ENCODE results near the gene TRIM8.

TRIM8 gene

GRCh38 chr10:102701796-102702195 lies 57.5 kb downstream of the TRIM8 start:
- H3K4me3 ChIP-seq (ENCODE audit: low read length): no peak overlapping the region
- H3K27me3 ChIP-seq (ENCODE audit: insufficient read depth, low read length): no peaks in the 10 kb centered on the region
- peaks cover under 1% of the 10 kb centered on the region for H3K9me3 ChIP-seq (ENCODE audit: low read length)
- H3K36me3 ChIP-seq (ENCODE audit: insufficient read depth, low read length): peaks cover 35% of the 10 kb centered on the region
- H2AFZ ChIP-seq (ENCODE audit: low read depth, low read length): no peak overlapping the region
- no peaks in the 10 kb centered on the region for H3K4me1 ChIP-seq (ENCODE audit: insufficient read depth, low read length)

- Histone ChIP-seq H3K4me3 (ENCODE audit: low read length) (no peak overlapping the region), H2AFZ (ENCODE audit: low read depth, low read length) (no peak overlapping the region), H3K36me3 (ENCODE audit: insufficient read depth, low read length) (peaks cover 29% of the 10 kb centered on the region), H3K9me3 (ENCODE audit: low read length) (no peaks in the 10 kb centered on the region), H3K27me3 (ENCODE audit: insufficient read depth, low read length) (no peaks in the 10 kb centered on the region), H3K4me1 (ENCODE audit: insufficient read depth, low read length) (peaks cover 5% of the 10 kb centered on the region)
Measured at GRCh38 chr10:102702742-102703141, 58.5 kb downstream of the TRIM8 start.

GRCh38 chr10:102704915-102705314 lies 60.6 kb downstream of the TRIM8 start:
- no peaks in the 10 kb centered on the region for H3K27me3 ChIP-seq (ENCODE audit: insufficient read depth, low read length)

GRCh38 chr10:102705531-102705930 lies 61.3 kb downstream of the TRIM8 start:
- Histone ChIP-seq H3K9me3 (ENCODE audit: low read length) (no peaks in the 10 kb centered on the region), H3K27me3 (ENCODE audit: insufficient read depth, low read length) (no peaks in the 10 kb centered on the region), H3K4me3 (ENCODE audit: low read length) (no peak overlapping the region), H3K4me1 (ENCODE audit: insufficient read depth, low read length) (peaks cover 8% of the 10 kb centered on the region), H3K36me3 (ENCODE audit: insufficient read depth, low read length) (peaks cover 12% of the 10 kb centered on the region), H2AFZ (ENCODE audit: low read depth, low read length) (no peak overlapping the region)

More at GRCh38 chr10:102704915-102705314, 60.6 kb downstream of the TRIM8 start:
- Histone ChIP-seq H3K9me3 (ENCODE audit: low read length) (no peaks in the 10 kb centered on the region), H3K4me3 (ENCODE audit: low read length) (no peak overlapping the region), H3K4me1 (ENCODE audit: insufficient read depth, low read length) (peaks cover 7% of the 10 kb centered on the region), H2AFZ (ENCODE audit: low read depth, low read length) (no peak overlapping the region), H3K36me3 (ENCODE audit: insufficient read depth, low read length) (peaks cover 12% of the 10 kb centered on the region)
